DOHH2 (cell line): ENCODE results near the gene SYNE1.
"Not testable (repeated sequence)": the region's sequence is repeated elsewhere in the genome, so short reads cannot be mapped to it uniquely, and the experiment has no call there.

Experiments used
- H3F3A ChIP-seq: fragments of 200-600 bp; sonication (generic), shearing (Covaris generic); 2 replicates; pipeline ENCODE4 v1.6.0; 2016; ENCODE audit warnings: antibody characterized with exemption, mild to moderate bottlenecking; ENCODE audit not compliant: control insufficient read depth, insufficient read depth
- H3K27ac ChIP-seq: fragments of 200-600 bp; sonication (generic); 2 replicates; pipeline ENCODE4 v1.5.1; 2014; ENCODE audit warnings: low read depth, mild to moderate bottlenecking, low read length, moderate library complexity
- H3K27me3 ChIP-seq: fragments of 200-600 bp; sonication (generic); 2 replicates; pipeline ENCODE4 v1.6.1; 2014; ENCODE audit warnings: mild to moderate bottlenecking, low read length, mixed read lengths; ENCODE audit not compliant: control insufficient read depth
- H3K36me3 ChIP-seq: fragments of 200-600 bp; sonication (generic); 2 replicates; pipeline ENCODE4 v1.6.1; 2014; ENCODE audit warnings: mild to moderate bottlenecking, low read length, moderate library complexity, mixed read lengths; ENCODE audit not compliant: control insufficient read depth
- H3K4me1 ChIP-seq: fragments of 200-600 bp; sonication (generic); 2 replicates; pipeline ENCODE4 v1.6.1; 2014; ENCODE audit warnings: mild to moderate bottlenecking, low read length, mixed read lengths; ENCODE audit not compliant: control insufficient read depth
- H3K4me2 ChIP-seq: fragments of 200-600 bp; sonication (generic); 2 replicates; pipeline ENCODE4 v1.6.0; 2014; ENCODE audit warnings: mild to moderate bottlenecking, low read length, moderate library complexity
- H3K4me3 ChIP-seq: fragments of 200-600 bp; sonication (generic); 2 replicates; pipeline ENCODE4 v1.5.1; 2014; ENCODE audit warnings: mild to moderate bottlenecking, low read length, mixed read lengths
- H3K79me2 ChIP-seq: fragments of 200-600 bp; sonication (generic); 2 replicates; pipeline ENCODE4 v1.6.1; 2014; ENCODE audit warnings: mild to moderate bottlenecking, low read length, mixed read lengths; ENCODE audit not compliant: control insufficient read depth
- H3K9me2 ChIP-seq: fragments of 200-600 bp; sonication (generic); replicated peaks from 2 replicates; pipeline ENCODE4 v1.6.1; 2014; ENCODE audit warnings: mild to moderate bottlenecking, low read length, mixed read lengths; ENCODE audit not compliant: control insufficient read depth
- H3K9me3 ChIP-seq: fragments of 200-600 bp; sonication (generic); 2 replicates; pipeline ENCODE4 v1.6.1; 2014; ENCODE audit warnings: antibody characterized with exemption, low read length, mixed read lengths; ENCODE audit not compliant: control insufficient read depth, insufficient read depth
- H4K20me1 ChIP-seq: fragments of 200-600 bp; sonication (generic); 2 replicates; pipeline ENCODE4 v1.6.0; 2014; ENCODE audit warnings: low read depth, mild to moderate bottlenecking, antibody characterized with exemption, low read length, moderate library complexity; ENCODE audit not compliant: control insufficient read depth, insufficient read depth
- CTCF ChIP-seq: fragments of 200-600 bp; sonication (generic); IDR thresholded peaks from one replicate; pipeline ENCODE4 v1.5.1; 2014; ENCODE audit warnings: antibody characterized with exemption, mild to moderate bottlenecking, low read depth, low read length; ENCODE audit not compliant: poor library complexity, severe bottlenecking
- EZH2phosphoT487 ChIP-seq: fragments of 200-600 bp; sonication (generic); IDR thresholded peaks from 2 replicates; pipeline ENCODE4 v1.6.1; 2017; ENCODE audit warnings: borderline replicate concordance, mild to moderate bottlenecking, antibody characterized with exemption, low read length, moderate library complexity, mixed read lengths

SYNE1 gene

GRCh38 chr6:152086223-152086873, 550.8 kb downstream of the SYNE1 start:
- H3K9me3 ChIP-seq: no peaks in the 10 kb centered on the region
- 0 out of 2 replicates have a peak, but pooled peaks cover 3% of the 10 kb centered on the region for H3K27me3 ChIP-seq
- no peaks in the 10 kb centered on the region for H3K79me2 ChIP-seq
- no peak overlapping the region for H3K4me2 ChIP-seq
- H4K20me1 ChIP-seq: no peaks in the 10 kb centered on the region
- H3K4me3 ChIP-seq: no peak overlapping the region
- H3K9me2 ChIP-seq: no peaks in the 10 kb centered on the region
- H3K4me1 ChIP-seq: no peaks in the 10 kb centered on the region
- TF ChIP-seq EZH2phosphoT487: no peak
- no peak for TF ChIP-seq CTCF
- H3K36me3 ChIP-seq: no peaks in the 10 kb centered on the region
- H3K27ac ChIP-seq: no peak overlapping the region
- no peaks in the 10 kb centered on the region for H3F3A ChIP-seq

- Histone ChIP-seq H3K9me3 (no peaks in the 10 kb centered on the region), H4K20me1 (no peaks in the 10 kb centered on the region), H3K4me3 (no peak overlapping the region), H3K79me2 (no peaks in the 10 kb centered on the region), H3K27ac (no peak overlapping the region), H3K27me3 (0 out of 2 replicates have a peak, but pooled peaks cover 3% of the 10 kb centered on the region), H3K4me1 (no peaks in the 10 kb centered on the region), H3K4me2 (no peak overlapping the region), H3K9me2 (no peaks in the 10 kb centered on the region), H3F3A (no peaks in the 10 kb centered on the region), H3K36me3 (no peaks in the 10 kb centered on the region)
- TF ChIP-seq CTCF (no peak), EZH2phosphoT487 (no peak)
Measured at GRCh38 chr6:152085451-152085921, 551.7 kb downstream of the SYNE1 start.

- Histone ChIP-seq H3K27me3 (no peaks in the 10 kb centered on the region), H3F3A (no peaks in the 10 kb centered on the region), H3K79me2 (no peaks in the 10 kb centered on the region), H3K27ac (no peak overlapping the region), H3K9me2 (no peaks in the 10 kb centered on the region), H3K36me3 (no peaks in the 10 kb centered on the region), H4K20me1 (no peaks in the 10 kb centered on the region), H3K4me2 (no peak overlapping the region), H3K4me3 (no peak overlapping the region), H3K4me1 (no peaks in the 10 kb centered on the region), H3K9me3 (no peaks in the 10 kb centered on the region)
- no peak for TF ChIP-seq EZH2phosphoT487
Measured at GRCh38 chr6:152078804-152079203, 558.4 kb downstream of the SYNE1 start.

- Histone ChIP-seq H3K9me3 (no peaks in the 10 kb centered on the region), H3F3A (no peaks in the 10 kb centered on the region), H3K79me2 (no peaks in the 10 kb centered on the region), H3K9me2 (no peaks in the 10 kb centered on the region), H3K36me3 (no peaks in the 10 kb centered on the region), H3K4me1 (no peaks in the 10 kb centered on the region), H3K27me3 (no peaks in the 10 kb centered on the region), H3K4me3 (no peak overlapping the region), H3K27ac (no peak overlapping the region), H4K20me1 (no peaks in the 10 kb centered on the region), H3K4me2 (no peak overlapping the region)
- no peak for TF ChIP-seq EZH2phosphoT487
- no peak for TF ChIP-seq CTCF
Measured at GRCh38 chr6:152078001-152078400, 559.2 kb downstream of the SYNE1 start.

- not testable (repeated sequence) for H3K4me1 ChIP-seq, H4K20me1 ChIP-seq, H3K27me3 ChIP-seq
Measured at GRCh38 chr6:152076242-152076641, 560.9 kb downstream of the SYNE1 start.

More at GRCh38 chr6:152076242-152076641, 560.9 kb downstream of the SYNE1 start:
- H3K36me3 ChIP-seq, H3K9me2 ChIP-seq, H3K9me3 ChIP-seq, H3F3A ChIP-seq, H3K4me2 ChIP-seq, H3K79me2 ChIP-seq, H3K4me3 ChIP-seq, H3K27ac ChIP-seq: not testable (repeated sequence)
